Left hindlimb (tissue), 1 donor: ENCODE measurements around the gene CAPNS2.

ENCODE experiments used
- DNase-seq: peaks from one replicate; pipeline ENCODE4 v3.0.0-alpha.2; 2018

Gene CAPNS2

DNA sequence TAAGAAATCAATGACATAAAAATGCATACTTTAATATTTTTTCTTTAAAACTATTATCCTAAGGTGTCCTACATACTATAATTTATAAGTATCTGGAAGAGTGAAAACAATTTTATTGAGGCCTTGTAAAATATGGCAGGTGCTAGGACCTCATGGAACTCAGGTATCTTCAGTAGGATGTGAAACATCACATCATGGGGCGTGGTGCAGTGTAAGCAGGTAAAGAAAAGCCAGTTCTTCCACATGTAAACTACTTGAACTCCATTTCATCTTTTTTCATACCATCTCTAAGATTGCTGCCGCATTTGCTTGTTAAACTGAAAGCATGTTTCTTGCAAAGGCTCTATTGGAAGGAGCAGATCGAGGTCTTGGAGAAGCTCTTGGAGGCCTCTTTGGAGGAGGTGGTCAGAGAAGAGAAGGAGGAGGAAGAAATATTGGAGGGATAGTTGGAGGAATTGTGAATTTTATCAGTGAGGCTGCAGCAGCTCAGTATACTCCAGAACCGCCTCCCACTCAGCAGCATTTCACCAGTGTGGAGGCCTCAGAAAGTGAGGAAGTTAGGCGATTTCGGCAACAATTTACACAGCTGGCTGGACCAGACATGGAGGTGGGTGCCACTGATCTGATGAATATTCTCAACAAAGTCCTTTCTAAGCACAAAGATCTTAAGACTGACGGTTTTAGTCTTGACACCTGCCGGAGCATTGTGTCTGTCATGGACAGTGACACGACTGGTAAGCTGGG is at the start of gene CAPNS2:
CAPNS2 (plus strand) TSS at position 253 of the 744 bp plus-strand sequence; CDS start at position 326, 73 bp downstream.
- no peak for DNase-seq

DNA sequence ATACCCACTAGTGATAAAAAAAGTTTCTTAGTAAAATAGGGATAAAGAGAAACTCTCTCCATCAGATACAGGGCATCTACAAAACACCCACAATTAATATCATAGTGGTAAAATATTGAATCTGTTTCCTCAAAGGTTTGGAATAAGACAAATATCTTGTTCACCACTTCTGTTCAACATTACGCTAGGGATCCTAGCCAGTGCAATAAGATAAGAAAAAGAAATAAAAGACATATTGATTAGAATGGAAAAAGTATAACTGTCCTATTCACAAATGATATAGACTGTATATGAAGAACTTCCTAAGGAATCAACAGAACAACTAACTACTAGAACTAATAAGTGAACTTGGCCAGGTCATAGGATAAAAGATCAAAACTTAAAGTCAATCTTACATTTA is 44.7 kb upstream of the CAPNS2 start:
- no peak for DNase-seq

DNA sequence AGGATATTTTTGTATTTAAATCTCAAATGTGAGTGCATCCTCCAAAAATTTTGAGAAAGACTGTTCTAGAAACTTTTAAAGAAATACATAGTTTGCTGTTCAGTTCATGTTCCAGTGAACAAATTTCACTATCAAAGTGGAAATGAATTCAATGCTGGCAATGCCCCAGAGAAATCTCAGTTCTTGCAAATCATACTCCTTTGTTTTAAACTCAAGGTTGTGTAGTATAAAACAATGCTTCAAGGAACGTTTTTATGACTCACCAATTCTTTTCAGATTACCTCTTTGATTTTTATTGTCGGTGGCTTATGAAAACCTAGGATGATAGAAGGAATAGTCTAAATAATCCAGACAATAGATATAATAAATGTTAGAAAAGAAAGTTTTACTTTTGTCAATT is 40.0 kb upstream of the CAPNS2 start:
- DNase-seq = no peak

DNA sequence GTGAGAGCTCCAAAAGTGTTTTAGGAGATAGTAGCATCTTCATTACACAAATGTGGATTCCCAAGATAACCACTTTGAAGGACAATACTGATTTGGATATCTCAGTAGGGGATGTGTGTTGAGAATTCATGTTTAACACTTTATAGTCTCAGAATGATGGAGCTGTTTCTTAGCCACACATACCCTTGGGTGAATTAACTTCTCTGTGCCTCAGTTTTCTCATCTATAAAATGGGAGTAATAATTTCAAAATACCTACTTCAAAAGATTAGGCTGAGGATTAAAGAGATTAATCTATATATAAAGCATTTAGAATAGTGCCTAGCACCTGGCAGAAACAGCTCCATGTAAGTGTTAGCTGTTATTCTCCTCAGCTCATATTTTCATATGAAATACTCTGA is 38.6 kb upstream of the CAPNS2 start:
- DNase-seq = no peak

DNA sequence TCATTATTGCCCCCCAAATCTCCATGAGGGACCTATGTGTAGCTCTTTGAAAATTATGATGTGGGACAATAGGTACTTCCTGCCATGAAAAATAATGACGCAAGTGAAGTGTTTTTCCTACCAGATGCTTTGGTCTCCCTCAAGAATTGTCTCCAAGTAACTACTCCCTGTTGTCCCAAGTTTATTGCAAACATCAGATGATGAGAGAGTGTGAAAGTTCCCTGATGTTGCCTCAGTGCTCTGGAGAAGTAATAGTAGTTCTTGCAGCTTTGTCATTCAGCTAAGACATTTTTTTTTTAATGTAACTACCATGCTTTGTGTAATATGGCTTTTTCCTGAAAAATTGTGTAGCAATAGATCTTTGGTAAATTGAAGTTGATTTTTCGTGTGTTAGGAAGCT is 37.5 kb upstream of the CAPNS2 start:
- DNase-seq = no peak

DNA sequence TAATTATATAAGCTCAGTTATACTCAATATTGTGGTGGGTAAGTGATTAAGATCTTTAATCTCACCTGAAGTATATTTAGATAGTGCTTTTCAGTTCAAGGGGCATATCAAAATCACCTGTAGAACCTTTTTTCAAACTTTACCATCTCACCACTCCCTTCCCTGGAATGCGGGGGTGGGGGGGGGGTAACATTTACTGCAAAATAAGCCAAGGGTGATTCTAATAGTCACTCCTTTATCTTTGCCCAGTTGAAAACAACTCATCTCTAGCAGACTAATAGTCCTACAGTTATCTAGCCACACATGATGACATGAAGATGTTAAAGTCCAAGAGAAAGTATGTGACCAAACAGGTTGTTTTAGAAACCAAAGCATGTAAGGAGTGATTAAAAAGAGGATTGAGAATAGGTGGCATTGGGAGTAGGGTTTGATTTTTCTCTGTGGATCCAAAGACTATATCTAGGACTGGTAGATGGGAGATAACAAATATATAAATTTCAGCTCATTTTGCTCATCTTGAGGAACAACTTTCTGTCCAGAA is 36.1 kb upstream of the CAPNS2 start:
- DNase-seq = no peak

DNA sequence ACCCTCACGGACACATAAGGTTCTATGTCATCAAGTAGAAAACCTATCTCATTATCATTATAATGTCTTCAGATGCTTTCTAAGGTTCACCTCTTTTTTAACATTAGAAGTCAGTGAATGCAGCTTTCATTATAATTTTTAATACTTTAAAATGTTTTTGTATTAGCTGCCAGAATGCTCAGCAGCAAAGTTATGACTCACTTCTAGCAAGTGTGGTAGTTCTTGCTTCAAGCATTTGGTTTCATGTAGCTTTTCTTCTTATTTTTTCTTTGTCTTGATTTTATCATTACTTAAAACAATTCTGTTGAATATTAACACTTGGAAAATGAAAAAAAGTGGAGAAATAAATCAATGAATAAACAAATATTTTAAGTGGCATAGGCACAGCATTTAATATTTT is 34.3 kb upstream of the CAPNS2 start:
- DNase-seq = no peak

DNA sequence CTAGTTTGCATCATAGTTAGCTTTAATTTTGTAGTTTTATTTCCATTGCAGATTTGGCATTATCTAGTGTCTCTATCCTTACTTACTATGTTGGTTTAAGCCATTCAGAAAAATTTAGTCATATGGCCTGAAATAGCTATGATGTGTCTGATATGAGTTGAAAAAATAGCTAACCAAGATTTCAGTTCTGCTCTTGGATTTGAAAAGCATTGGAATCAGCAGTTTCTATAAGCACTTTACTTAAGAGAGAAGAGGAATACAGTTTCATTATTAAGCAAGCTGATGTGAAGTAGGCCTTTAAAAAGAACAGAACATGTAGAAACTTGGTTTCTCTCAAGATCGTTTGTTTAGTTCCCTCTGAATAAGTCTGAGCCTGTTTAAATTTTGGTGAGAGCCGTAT is 31.7 kb upstream of the CAPNS2 start:
- no peak for DNase-seq

DNA sequence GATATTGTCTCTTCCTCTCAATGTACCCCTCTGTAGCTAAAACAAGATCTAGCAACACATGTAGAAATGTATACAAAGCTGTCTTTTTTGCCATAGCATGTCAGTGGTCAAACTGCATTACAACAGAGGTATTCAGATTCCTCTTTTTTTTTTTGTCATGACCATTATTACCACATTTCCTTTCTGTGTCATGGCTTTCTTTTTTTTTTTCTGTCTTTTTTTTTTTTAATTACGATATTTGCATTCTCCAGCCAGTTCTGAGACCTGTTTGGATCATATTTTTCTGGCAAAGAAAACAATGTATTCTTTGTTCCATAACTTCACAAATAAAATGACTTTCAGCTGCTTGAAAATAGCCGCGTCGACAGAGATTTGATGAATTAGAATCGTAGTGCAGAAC is 27.4 kb upstream of the CAPNS2 start:
- no peak for DNase-seq

DNA sequence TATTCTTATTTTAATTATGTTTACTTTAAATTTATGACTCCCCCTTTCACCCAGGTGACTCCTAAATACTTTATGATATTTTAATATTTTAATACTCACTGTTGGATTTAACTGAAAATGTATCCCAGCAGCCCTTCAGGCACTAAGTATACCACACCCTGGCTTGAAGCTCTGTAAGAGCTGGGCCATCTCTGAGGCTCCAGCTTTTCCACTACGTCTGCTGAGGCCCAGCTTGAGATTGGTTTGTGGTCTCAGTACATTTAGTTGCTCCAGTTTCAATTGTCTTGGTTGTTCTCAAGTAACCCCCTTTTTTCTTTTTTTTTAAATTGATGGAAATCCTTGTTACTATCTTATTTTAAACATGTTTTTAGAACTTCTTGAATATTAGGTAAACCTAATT is 27.0 kb upstream of the CAPNS2 start:
- peak; percentile 47 for DNase-seq

DNA sequence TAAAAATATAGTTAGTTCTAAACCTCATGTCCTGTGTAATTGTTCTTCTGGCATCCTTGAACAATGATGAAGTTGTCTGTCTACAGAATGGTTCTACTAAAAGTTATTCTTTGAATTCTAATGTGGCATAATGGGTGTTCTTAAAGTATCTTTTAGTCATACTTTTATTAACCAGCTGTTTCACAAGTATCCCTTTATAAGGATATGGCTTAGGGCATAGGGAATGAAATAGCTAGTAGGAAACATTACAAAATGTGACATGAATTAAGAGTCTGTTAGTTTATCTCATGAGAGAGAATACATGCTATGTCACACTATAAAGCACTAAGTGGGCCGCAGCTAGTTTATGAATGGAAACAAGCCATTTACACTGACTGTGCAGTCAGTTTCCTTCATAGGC is 26.3 kb upstream of the CAPNS2 start:
- no peak for DNase-seq

DNA sequence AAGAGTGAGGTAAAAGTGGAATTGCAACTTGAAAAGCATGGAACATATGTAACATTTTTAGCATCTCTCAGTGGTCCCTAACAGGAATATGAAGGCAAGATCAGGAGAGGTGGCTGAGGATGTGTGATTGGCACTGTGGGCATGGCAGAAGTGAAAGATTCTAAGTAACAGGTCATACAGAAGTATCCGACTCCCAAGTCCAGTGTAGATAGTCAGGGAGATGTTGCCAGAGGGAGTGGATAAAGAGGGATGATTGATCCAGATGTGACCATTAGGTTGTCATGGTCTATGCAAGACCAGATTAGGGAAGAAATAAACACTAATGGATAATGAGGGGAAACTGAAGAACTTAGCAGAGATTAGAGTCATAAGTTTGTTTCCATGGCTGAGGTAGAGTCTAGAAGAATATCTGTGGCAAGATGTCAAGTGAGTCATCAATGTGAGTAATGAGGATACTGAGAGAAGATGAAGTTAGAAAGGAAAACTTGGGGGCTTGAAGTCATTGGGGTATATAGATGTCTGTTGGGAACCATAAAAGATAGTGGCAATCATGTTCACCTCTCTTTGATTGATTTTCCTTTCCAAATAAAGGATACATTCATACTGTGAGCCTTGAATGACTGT is 23.9 kb upstream of the CAPNS2 start:
- no peak for DNase-seq

DNA sequence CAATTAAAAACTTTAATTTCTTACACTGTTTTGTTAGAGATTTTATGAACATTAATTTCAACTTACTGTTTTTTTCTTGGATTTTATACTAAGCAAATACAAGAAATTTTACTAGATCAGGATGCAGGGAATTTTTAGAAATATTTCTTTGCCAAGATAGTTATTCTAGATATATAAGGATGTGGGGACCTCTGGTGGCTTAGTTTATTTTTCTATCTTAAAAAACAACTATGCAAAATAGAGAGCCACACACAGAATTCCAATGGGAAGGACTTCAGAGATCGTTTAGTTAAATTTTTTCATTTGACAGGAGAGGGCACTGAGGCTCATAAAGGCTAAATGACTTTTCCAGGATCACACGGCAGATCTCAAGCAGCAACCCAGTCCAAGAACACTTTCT is 23.0 kb upstream of the CAPNS2 start:
- DNase-seq = no peak

DNA sequence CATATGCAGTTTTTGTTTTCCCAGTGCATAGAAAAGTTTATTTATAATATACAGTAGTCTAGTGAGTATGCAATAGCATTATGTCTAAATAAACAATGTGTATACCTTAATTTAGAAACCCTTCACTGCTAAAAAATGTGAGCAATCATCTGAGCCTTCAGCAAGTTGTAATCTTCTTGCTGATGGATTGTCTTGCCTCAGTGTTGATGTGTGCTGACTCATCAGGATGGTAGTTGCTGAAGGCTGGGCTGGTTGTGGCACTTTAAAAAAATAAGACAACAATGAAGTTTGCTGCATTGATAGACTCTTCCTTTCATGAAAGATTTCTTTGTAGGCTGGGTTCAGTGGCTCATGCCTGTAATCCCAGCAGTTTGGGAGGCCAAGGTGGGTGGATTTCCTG is 13.9 kb upstream of the CAPNS2 start:
- DNase-seq = no peak

DNA sequence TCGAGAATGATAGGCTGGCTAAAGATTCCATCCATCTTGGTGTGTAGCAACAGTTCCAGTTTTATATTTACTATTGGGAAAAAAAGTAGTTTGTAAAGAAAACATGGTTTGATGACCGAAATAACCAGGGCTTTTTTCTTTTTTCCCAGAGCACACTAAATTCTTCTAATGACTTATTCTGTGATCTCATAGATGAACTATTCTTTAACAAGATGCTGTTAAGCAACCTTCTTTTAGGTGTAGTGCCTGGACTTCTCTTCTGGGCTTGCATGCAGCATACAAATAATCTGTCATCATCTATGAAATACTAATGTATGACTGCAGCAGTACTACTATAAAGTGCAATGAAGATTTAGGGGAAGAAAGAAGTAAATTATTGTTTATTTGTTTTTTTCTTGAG is 11.0 kb upstream of the CAPNS2 start:
- no peak for DNase-seq

DNA sequence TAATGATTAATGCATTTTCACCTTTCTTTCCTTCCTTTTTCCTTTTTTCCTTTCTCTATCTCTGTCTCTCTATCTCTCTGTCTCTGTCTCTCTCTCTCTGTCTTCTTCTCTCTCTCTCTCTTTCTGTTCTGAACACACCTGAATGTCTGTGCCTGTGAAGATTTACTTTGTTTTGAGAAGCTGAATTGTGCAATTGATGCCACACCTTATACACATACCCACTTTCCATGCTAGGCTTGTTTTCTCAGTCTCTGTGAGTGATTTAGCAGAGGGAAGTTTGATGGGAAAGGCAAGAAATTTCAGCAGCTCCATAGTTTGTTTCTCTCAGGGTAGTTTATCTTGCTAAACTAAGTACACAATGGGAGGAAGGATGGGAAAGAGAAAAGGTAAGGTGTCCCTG is 9.3 kb upstream of the CAPNS2 start:
- DNase-seq = no peak

DNA sequence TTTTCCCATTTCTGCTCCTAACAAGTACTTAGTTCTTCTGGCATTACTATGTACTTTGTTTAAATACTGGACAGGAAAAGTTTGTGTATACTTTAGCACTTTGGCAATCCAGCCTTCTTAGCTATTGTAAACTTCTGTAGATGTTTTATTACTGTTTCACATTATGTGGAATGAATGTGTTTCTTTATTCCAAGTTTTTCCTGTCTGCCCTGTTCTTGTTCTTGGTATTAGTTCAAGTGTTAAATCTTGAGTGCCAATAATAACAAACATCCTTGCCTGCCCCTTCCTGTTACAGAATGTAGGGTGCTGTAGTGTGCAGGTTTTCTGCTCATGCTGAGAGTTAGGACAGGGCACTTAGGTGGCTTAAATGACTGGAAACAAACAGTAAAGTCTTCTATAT is 7.3 kb upstream of the CAPNS2 start:
- DNase-seq = no peak

DNA sequence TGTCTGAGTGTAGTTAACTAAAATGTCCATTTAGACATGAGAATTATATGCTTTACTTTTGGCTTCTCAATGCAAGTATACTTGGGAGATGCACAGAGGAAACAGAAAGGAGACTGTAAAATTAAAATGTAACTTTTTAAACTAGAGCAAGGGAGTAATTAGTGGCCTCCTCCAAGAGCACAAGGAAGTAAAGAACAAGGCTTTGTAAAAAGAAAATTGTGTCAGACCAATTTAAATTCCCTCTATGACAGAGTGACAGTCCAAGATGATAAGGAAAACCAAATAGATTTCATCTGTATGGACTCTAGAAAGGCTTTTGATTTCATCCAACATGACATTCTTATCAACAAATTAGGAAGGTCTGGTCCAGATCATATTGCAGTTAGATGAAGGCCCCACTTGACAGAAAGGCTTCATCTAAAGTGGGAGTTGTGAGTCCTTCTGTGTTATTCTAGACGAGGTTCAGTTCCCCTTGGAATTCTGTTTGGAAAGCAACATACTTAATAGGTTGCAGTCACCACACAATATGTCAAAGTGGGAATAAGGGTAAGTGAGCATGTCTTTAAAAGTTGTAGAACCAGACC is 6.5 kb upstream of the CAPNS2 start:
- DNase-seq = no peak

DNA sequence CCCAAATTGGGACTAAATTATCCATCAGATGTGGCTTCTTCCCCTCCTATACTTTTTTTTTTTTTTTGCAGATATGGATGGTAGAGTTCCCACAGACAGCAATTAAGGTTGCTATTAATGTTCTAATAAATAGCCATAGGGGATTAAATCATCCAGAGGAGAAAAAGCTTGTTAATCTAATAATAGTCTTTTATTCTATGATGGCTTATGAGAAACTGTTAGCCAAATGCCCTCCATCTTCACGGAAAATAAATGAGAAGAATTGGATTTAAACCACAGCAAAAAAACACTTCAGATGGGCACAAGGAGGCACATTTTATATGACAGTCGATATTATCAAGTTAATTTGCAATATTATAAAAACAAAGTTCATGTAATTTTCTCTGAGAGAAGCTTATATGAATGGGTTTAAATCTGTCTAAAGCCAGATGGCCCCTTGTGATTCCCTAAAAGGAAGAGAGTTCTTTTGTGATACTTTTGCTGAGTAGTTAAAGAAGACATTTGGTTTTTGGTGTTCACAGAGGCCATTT is 5.1 kb upstream of the CAPNS2 start:
- DNase-seq = no peak

DNA sequence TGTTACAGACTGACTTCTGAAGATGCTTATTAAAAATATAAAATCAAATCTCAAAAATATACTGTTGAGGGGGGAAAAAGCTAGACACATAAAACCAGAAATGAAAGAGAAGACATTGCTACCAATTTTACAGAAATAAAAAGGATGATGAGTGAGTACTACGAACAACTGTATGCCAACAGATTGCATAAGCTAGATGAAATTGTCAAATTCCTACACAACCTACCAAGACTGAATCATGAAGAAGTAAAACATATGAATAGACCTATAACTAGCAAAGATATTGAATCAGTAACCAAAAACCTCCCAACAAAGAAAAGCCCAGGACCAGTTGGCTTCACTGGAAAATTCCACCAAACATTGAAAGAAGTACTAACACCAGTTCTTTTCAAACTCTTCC is 3.5 kb upstream of the CAPNS2 start:
- no peak for DNase-seq

DNA sequence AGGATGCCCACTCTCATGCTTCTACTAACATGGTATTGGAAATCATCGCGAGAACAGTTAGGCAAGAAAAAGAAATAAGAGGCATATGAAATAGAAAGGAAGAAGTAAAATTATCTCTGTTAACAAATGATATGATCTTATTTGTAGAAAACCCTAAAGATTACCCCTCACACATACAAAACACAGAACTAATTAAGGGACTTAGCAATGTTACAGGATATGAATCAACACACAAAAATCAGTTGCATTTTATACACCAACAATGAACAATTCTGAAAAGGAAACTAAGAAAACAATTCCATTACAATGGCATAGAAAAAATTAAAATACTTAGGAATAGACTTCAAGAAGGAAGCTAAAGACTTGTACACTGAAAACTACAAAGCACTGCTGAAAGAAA is 2.7 kb upstream of the CAPNS2 start:
- no peak for DNase-seq

DNA sequence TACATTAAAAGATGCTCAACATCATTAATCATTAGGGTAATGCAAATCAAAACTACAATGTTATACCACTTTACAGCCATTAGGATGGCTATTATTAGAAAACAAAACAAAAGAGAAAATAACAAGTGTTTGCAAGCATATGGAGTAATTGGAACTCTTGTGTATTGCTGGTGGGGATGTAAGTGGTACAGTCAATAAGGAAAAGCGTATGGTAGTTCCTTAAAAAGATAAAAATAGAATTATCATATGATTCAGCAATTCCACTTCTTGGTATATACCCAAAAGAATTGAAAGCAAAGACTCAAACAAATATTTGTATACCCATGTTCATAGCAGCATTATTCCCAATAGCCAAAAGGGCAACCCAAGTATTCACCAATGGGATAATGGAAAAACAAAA is 1.4 kb upstream of the CAPNS2 start:
- no peak for DNase-seq

DNA sequence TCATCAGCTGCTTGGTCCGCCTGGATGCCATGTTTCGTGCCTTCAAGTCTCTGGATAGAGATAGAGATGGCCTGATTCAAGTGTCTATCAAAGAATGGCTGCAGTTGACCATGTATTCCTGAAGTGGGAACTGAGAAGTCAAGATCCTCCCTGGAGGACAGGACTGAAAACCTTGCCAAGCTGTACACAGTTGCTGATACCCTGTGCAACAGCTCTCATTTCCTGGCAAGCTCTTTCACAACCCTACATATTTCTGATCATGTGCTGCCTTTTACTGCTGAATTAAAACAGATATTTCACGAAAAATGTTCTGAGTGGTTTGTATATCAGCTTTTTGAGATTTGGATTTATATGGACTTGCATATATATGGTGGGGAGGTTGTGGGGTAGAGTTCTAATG is 898 bp downstream of the CAPNS2 start:
- no peak for DNase-seq

DNA sequence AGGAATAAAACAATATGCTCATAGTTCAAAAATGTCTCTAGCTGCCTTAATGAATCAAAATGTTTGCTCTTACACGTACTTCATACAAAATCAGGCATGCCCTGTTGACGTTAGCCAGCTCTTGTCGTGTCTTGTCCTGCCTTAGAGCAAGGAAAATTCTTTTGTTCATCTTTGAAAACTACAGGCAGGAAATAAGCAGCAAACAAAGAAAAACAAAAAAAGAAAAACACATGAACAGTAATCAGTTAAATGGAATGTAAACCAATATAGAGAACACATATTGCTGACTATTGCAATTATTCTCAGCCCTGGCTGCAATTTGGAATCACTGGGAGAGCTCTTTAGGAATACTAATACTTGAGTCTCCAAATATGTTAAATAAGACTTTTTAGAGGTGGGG is 1.7 kb downstream of the CAPNS2 start:
- DNase-seq = no peak
